GM12878 (cell line): ENCODE results near the gene USP35. TPM values are rescaled to one million over a fixed set of nuclear protein-coding genes. Genes with fewer than 3 reads are reported as not detected.

ENCODE experiments used
- ATAC-seq: fragments of 200-7000 bp; cut with Tn5 transposase; 3 replicates; pipeline ENCODE4 v1.9.1; 2020; ENCODE audit warnings: mild to moderate bottlenecking, moderate library complexity
- BruUV-seq: library from RNA; stranded (reverse); fragments of 400-500 nt; replicated peaks from 2 replicates; lab custom pipeline; 2021; lab: Mats Ljungman, UMichigan
- CTCF ChIA-PET: fragments of 300-600 bp; sonication (Branson Sonifier 250); formaldehyde crosslinking; extraction: SDS; loops from one replicate; lab custom pipeline; 2021; ENCODE audit warnings: inconsistent platforms; lab: Yijun Ruan, JAX
- POLR2A ChIA-PET: fragments of 350-600 bp; formaldehyde crosslinking; extraction: SDS; loops from one replicate; lab custom pipeline; 2021; ENCODE audit warnings: inconsistent platforms; lab: Charles Lee
- RAD21 ChIA-PET: fragments of 300-600 bp; sonication (Branson Sonifier 250); formaldehyde crosslinking; loops from one replicate; lab custom pipeline; 2023; ENCODE audit warnings: antibody characterized with exemption; ENCODE audit not compliant: unreplicated experiment; lab: Charles Lee
- SMC1A ChIA-PET: fragments of 300-600 bp; sonication (Branson Sonifier 250); formaldehyde crosslinking; loops from one replicate; lab custom pipeline; 2023; ENCODE audit not compliant: unreplicated experiment, uncharacterized antibody; lab: Charles Lee
- DNase-seq: peaks from one replicate; pipeline ENCODE4 v3.0.0-alpha.2; 2011; ENCODE audit warnings: low read depth, low spot score
- FAIRE-seq: peaks from 3 replicates; lab custom pipeline; 2011; peaks lifted over from hg19 to GRCh38; lab: Jason Lieb, UNC
- H2AFZ ChIP-seq: 2 replicates; pipeline ENCODE4 v1.6.0; 2011; ENCODE audit warnings: low read depth, low read length, control low read depth; ENCODE audit not compliant: control insufficient read depth
- H3K27ac ChIP-seq: 2 replicates; pipeline ENCODE4 v1.5.1; 2011; ENCODE audit warnings: control low read depth; ENCODE audit not compliant: control insufficient read depth, insufficient read depth
- H3K27me3 ChIP-seq, 2 experiments: replicated peaks in 1 of 2; 2 replicates each; pipeline versions ENCODE4 v1.6.0 to v1.6.1; 2011; ENCODE audit warnings: low read length in 1 of 2; ENCODE audit not compliant: control insufficient read depth in 2 of 2, insufficient read depth in 2 of 2
- H3K36me3 ChIP-seq, 2 experiments: 2 replicates each; pipeline ENCODE4 v1.5.1; 2011; ENCODE audit warnings: low read length in 1 of 2; ENCODE audit not compliant: control insufficient read depth in 2 of 2, insufficient read depth in 2 of 2
- H3K4me1 ChIP-seq: 2 replicates; pipeline ENCODE4 v1.6.1; 2011; ENCODE audit warnings: mild to moderate bottlenecking, low read length, moderate library complexity, mixed read lengths; ENCODE audit not compliant: control insufficient read depth, insufficient read depth
- H3K4me2 ChIP-seq: 2 replicates; pipeline ENCODE4 v1.6.0; 2011; ENCODE audit warnings: control low read depth; ENCODE audit not compliant: control insufficient read depth, insufficient read depth
- H3K4me3 ChIP-seq: fragments of 200-600 bp; sonication (generic); 2 replicates; pipeline ENCODE4 v1.5.1; 2016
- H3K79me2 ChIP-seq: 2 replicates; pipeline ENCODE4 v1.6.0; 2011; ENCODE audit warnings: low read length; ENCODE audit not compliant: control insufficient read depth, insufficient read depth
- H3K9ac ChIP-seq: 2 replicates; pipeline ENCODE4 v1.8.0; 2011; ENCODE audit warnings: low read length, control low read depth, mixed read lengths; ENCODE audit not compliant: control insufficient read depth, insufficient read depth
- H3K9me3 ChIP-seq: replicated peaks from 3 replicates; pipeline ENCODE4 v1.5.1; 2011; ENCODE audit warnings: mild to moderate bottlenecking, low read length; ENCODE audit not compliant: control insufficient read depth, insufficient read depth
- H4K20me1 ChIP-seq: 2 replicates; pipeline ENCODE4 v1.6.0; 2011; ENCODE audit not compliant: control insufficient read depth, insufficient read depth
- CBX5 ChIP-seq: sonication (generic); IDR thresholded peaks from 2 replicates; pipeline ENCODE4 v1.6.1; 2016; ENCODE audit warnings: low read depth, moderate library complexity, mild to moderate bottlenecking, inconsistent platforms
- HCFC1 ChIP-seq: fragments of 150-350 bp; IDR thresholded peaks from 2 replicates; pipeline ENCODE4 v1.6.1; 2014; ENCODE audit warnings: low read length
- IRF5 ChIP-seq: fragments of 450-650 bp; IDR thresholded peaks from 2 replicates; pipeline ENCODE4 v1.6.1; 2017; ENCODE audit warnings: borderline replicate concordance
- MEF2A ChIP-seq: IDR thresholded peaks from 2 replicates; pipeline ENCODE4 v1.6.1; 2011; ENCODE audit warnings: low read depth, mild to moderate bottlenecking, low read length, moderate library complexity; ENCODE audit not compliant: insufficient read depth
- REST ChIP-seq: IDR thresholded peaks from 2 replicates; pipeline ENCODE4 v1.6.1; 2012; ENCODE audit warnings: mild to moderate bottlenecking, low read depth, low read length
- ZNF207 ChIP-seq: fragments of 450-650 bp; IDR thresholded peaks from 2 replicates; pipeline ENCODE4 v1.6.1; 2014; ENCODE audit warnings: antibody characterized with exemption, mild to moderate bottlenecking, borderline replicate concordance
- ZNF274 ChIP-seq: IDR thresholded peaks from one replicate; pipeline ENCODE4 v1.8.0; 2011; ENCODE audit not compliant: insufficient read length, insufficient read depth
- WGBS: methylation state at CpG from one replicate; pipeline ENCODE4 v1.1.6; 2016; ENCODE audit warnings: low lambda C conversion rate; ENCODE audit not compliant: insufficient replicate concordance, insufficient coverage; ENCODE audit errors: missing lambda C conversion rate; 5-methylcytosine and 5-hydroxymethylcytosine counted together
- in situ Hi-C: fragments of 300-500 bp; cut with MboI; formaldehyde crosslinking; loops from 9 replicates; pipeline ENCODE4 v1.14.3; 2018; ENCODE audit warnings: mixed read lengths
- intact Hi-C: fragments of 100-400 bp; cut with micrococcal nuclease; formaldehyde crosslinking; loops from one replicate; pipeline ENCODE4 v1.14.2; 2022; ENCODE audit not compliant: unreplicated experiment
- polyA plus RNA-seq, 11 experiments: library from polyadenylated mRNA; depleted of rRNA in 4 of 11; unstranded in 6 of 11; stranded (reverse) in 5 of 11; fragments of >200 nt; fragmentation: Nextera tagmentation in 4 of 11; fragmentation: Illumina TruSeq in 1 of 11; extraction: Ambion mirVana in 4 of 11; extraction: Trizol in 1 of 11; gene quantifications; 1 replicate in 1 of 11; 2 replicates in 10 of 11; pipeline versions ENCODE4 v1.2.1 to v1.2.3, GENCODE V29; 2011 to 2016; ENCODE audit warnings: inconsistent platforms in 2 of 11, missing spikeins in 2 of 11, low read depth in 1 of 11
- total RNA-seq, 4 experiments: library from RNA; depleted of rRNA in 3 of 4; stranded (reverse); fragments of >200 nt in 3 of 4; fragmentation: Illumina TruSeq in 1 of 4; extraction: Trizol in 1 of 4; gene quantifications; 2 replicates each; pipeline versions ENCODE4 v1.2.1 to v1.2.3, GENCODE V29; 2013 to 2021
- TF ChIP-seq, protein P1 (sequence below): fragments of 450-650 bp; IDR thresholded peaks from 2 replicates; pipeline ENCODE4 v1.6.1; 2017; ENCODE audit warnings: mild to moderate bottlenecking, moderate library complexity

Gene USP35
- total and polyA plus RNA-seq, 10 of the 15 experiments (the other 5 are each of a cell fraction or from before 2014, with no cell fraction given) = 0.13 to 6.4 (median 3.1) TPM; not detected in 1

- DNase-seq (no peak), FAIRE-seq (no peak), ATAC-seq (no peak)
- Histone ChIP-seq H3K4me1 (peaks cover 3% of the 10 kb centered on the region; the same call in 1 of the 2 replicates), H4K20me1 (no peaks in the 10 kb centered on the region), H3K9me3 (no peaks in the 10 kb centered on the region; the same call in 2 of the 3 replicates), H3K79me2 (no peaks in the 10 kb centered on the region), H3K27ac (no peak overlapping the region), H3K27me3 (no peaks in the 10 kb centered on the region), H3K4me2 (no peak overlapping the region), H2AFZ (no peak overlapping the region), H3K36me3 (no peaks in the 10 kb centered on the region; a peak in 2 of 4 replicates), H3K9ac (no peak overlapping the region), H3K4me3 (no peak overlapping the region)
- WGBS = 91% methylated on average over 37 of the region's 60 CpGs
- ChIA-PET RAD21 (no interaction called here), CTCF (interaction anchor here (0.9 kb wide), 1 partner anchor 32 kb away, joined by 3 read pairs; no protein-coding TSS in a partner anchor), POLR2A (no interaction called here), SMC1A (no interaction called here)
- intact Hi-C loops (no loop called here), in situ Hi-C loops (no loop called here)
- TF ChIP-seq REST (no peak), IRF5 (no peak), HCFC1 (no peak), MEF2A (no peak), ZNF274 (no peak), ZNF207 (no peak), CBX5 (no peak)
- TF ChIP-seq, protein P1, sequence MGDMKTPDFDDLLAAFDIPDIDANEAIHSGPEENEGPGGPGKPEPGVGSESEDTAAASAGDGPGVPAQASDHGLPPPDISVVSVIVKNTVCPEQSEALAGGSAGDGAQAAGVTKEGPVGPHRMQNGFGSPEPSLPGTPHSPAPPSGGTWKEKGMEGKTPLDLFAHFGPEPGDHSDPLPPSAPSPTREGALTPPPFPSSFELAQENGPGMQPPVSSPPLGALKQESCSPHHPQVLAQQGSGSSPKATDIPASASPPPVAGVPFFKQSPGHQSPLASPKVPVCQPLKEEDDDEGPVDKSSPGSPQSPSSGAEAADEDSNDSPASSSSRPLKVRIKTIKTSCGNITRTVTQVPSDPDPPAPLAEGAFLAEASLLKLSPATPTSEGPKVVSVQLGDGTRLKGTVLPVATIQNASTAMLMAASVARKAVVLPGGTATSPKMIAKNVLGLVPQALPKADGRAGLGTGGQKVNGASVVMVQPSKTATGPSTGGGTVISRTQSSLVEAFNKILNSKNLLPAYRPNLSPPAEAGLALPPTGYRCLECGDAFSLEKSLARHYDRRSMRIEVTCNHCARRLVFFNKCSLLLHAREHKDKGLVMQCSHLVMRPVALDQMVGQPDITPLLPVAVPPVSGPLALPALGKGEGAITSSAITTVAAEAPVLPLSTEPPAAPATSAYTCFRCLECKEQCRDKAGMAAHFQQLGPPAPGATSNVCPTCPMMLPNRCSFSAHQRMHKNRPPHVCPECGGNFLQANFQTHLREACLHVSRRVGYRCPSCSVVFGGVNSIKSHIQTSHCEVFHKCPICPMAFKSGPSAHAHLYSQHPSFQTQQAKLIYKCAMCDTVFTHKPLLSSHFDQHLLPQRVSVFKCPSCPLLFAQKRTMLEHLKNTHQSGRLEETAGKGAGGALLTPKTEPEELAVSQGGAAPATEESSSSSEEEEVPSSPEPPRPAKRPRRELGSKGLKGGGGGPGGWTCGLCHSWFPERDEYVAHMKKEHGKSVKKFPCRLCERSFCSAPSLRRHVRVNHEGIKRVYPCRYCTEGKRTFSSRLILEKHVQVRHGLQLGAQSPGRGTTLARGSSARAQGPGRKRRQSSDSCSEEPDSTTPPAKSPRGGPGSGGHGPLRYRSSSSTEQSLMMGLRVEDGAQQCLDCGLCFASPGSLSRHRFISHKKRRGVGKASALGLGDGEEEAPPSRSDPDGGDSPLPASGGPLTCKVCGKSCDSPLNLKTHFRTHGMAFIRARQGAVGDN = no peak
- BruUV-seq = no TSS peak
Measured at GRCh38 chr11:78195917-78196560, 7.3 kb downstream of the USP35 start.
